DMS153 treated with DMSO at 0.1 percent for 48 hours (cell line): ENCODE data around the gene ALS2CL.

Source experiments
- DNase-seq: peaks from one replicate; lab custom pipeline; 2025; ENCODE audit not compliant: unreplicated experiment; lab: John Stamatoyannopoulos, UW

ALS2CL gene

GRCh38 chr3:46666453-46666845 is 27.0 kb downstream of the ALS2CL start:
- no peak for DNase-seq

GRCh38 chr3:46665763-46666452 is 27.6 kb downstream of the ALS2CL start:
- no peak for DNase-seq

GRCh38 chr3:46664971-46665762 is 28.3 kb downstream of the ALS2CL start:
- DNase-seq, result no peak

GRCh38 chr3:46664188-46664970 is 29.1 kb downstream of the ALS2CL start:
- no peak for DNase-seq

GRCh38 chr3:46663591-46664135 is 29.8 kb downstream of the ALS2CL start:
- DNase-seq, result no peak

GRCh38 chr3:46662771-46663551 is 30.5 kb downstream of the ALS2CL start:
- no peak for DNase-seq

- DNase-seq, result no peak
These were observed 31.4 kb downstream of the ALS2CL start for GRCh38 chr3:46661776-46662766.

GRCh38 chr3:46660543-46661523 is 32.6 kb downstream of the ALS2CL start:
- no peak for DNase-seq

GRCh38 chr3:46660003-46660402 is 33.5 kb downstream of the ALS2CL start:
- no peak for DNase-seq

- no peak for DNase-seq
These were observed 34.2 kb downstream of the ALS2CL start for GRCh38 chr3:46659285-46659684.

- DNase-seq, result no peak
These were observed 36.5 kb downstream of the ALS2CL start for GRCh38 chr3:46656778-46657556.

- DNase-seq, result no peak
These were observed 38.2 kb downstream of the ALS2CL start for GRCh38 chr3:46655271-46655670.

GRCh38 chr3:46651084-46651483 is 42.4 kb downstream of the ALS2CL start:
- no peak for DNase-seq

GRCh38 chr3:46649436-46649835 is 44.0 kb downstream of the ALS2CL start:
- DNase-seq, result no peak

GRCh38 chr3:46648096-46648495 is 45.4 kb downstream of the ALS2CL start:
- no peak for DNase-seq

GRCh38 chr3:46646700-46647099 is 46.8 kb downstream of the ALS2CL start:
- no peak for DNase-seq

GRCh38 chr3:46643701-46644100 is 49.8 kb downstream of the ALS2CL start:
- no peak for DNase-seq

GRCh38 chr3:46642971-46643370 is 50.5 kb downstream of the ALS2CL start:
- DNase-seq, result no peak
